ENCODE measurements around the gene SLC6A6. TPM values are rescaled to one million over a fixed set of nuclear protein-coding genes. Genes with fewer than 3 reads are reported as not detected.

SLC6A6 gene
- total RNA-seq, 4 donors from 2014 or later, result 14.4 to 35.7 (median 17.0) TPM

DNA sequence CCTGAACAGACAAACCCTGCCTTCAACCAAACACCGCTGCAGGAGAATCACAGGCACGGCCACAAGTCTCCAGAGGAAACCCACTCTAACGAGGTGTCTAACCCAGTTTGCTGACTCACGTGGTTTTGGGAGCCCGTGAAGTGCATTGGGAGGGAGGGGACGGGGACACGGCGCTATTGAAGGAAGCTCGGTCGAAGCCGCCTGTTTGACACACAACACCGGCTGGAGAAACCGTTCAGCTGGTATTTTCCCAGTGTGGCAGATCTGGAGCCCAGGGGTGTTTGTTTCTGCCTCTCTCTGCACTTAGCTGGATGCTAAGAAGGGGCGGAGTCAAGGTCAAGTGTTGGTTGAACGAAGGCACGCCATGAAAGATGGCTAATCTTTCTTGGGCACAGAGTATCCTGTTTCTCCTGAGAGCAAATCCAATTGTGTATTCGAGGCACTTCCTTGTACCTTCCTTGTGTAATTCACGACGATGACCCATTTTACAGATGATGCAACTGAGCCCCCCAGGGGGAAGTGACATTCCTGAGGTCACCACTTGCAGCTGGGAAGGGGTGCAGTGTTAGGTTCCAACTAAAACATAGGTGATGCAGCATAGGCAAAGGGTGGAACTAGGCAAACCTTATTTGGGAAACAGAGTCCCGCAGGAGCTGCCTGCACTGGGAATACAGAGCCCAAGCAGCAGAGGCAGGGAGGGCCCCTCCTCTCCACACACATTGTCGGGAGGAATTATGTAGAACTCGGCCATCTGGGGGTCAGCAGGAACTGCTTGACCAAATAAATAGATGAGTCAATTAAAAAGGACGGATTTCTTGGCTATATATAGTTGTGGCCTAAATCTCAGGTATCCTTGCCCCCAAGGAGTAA, 22.5 kb downstream of the SLC6A6 start:
- 79 to 88% methylated on average over 6 to 22 of the region's 23 CpGs for WGBS, 2 donors
- H3K27ac ChIP-seq, result peak overlapping the region in 1 of 4 donors; percentile 13
- peaks cover 7 to 97% (median 27%) of the 10 kb centered on the region in 3 donors for H3K4me1 ChIP-seq
- no peak for TF ChIP-seq CTCF (IDR thresholded peaks at IDR 0.05)
- no peak for TF ChIP-seq POLR2A (IDR thresholded peaks at IDR 0.05)
- DNase-seq, result no peak
- H3K36me3 ChIP-seq, result peaks cover 0 to 11% (median 0%) of the 10 kb centered on the region in 3 donors
- H3K27me3 ChIP-seq, result no peaks in the 10 kb centered on the region
- no peaks in the 10 kb centered on the region for H3K9me3 ChIP-seq
- intact Hi-C loops (cut with DNase I), result no loop called here
- no peak overlapping the region for H3K4me3 ChIP-seq

DNA sequence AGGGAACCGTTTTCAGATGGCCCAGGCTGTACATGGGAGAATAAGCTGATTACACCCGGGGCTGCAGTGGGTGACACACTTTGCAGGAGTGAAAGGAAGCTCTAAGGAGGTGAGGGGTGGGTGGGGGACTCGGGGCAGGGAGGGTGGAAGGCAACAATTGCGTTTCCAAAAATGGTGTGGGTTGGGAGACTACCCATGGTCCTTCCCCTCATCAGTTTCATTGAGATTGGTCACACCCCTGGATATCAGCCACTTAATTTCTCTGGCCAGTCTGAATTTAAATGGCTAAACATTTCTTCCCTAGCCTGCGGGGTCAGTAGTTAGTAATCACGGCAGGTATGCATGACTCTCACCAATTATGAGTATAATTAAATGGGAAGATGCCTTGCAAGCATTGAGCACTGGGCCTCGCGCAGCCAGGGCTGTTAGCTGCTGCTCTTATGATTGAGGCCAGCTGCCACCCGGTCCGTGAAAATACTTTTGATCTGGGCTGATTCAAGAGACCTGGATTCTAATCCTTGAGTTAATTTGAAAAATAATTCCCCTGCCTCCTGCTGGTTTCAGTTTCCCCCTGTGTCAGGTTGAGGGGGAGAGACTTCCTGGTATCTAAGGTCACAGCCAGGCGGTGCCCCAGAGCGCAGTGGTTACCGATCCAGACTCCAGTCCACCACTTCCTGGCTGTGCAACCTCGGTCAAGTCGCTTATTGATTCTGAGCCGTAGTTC, 23.3 kb downstream of the SLC6A6 start:
- no peak for DNase-seq
- intact Hi-C loops (cut with DNase I), result no loop called here
- Histone ChIP-seq H3K27me3 (no peaks in the 10 kb centered on the region), H3K36me3 (peaks cover 0 to 11% (median 0%) of the 10 kb centered on the region in 3 donors), H3K9me3 (no peaks in the 10 kb centered on the region), H3K4me3 (no peak overlapping the region), H3K27ac (peak overlapping the region in 1 of 4 donors; percentile 21), H3K4me1 (peaks cover 7 to 98% (median 32%) of the 10 kb centered on the region in 3 donors)
- peak in 1 of 6 experiments; percentile 50 for TF ChIP-seq CTCF (IDR thresholded peaks at IDR 0.05)
- no peak for TF ChIP-seq POLR2A (IDR thresholded peaks at IDR 0.05)
- 63 to 66% methylated on average over 10 to 14 of the region's 16 CpGs for WGBS, 2 donors

DNA sequence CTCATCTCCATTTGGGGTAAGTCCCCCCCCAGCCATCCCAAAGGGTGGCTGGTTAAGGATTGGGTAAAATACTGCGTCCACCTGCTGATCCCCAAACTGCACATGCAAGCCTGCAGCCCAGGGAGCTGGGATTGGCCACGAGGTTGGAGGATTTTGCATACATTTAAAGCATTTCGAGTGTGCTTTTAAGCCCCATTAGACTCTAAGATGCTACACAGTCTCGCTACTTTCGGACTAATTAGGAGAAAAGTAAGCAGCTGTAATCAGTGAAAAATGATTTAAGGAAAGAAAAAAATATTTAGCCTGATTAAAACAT, 23.9 kb downstream of the SLC6A6 start:
- TF ChIP-seq CTCF (IDR thresholded peaks at IDR 0.05) (no peak), POLR2A (IDR thresholded peaks at IDR 0.05) (no peak)
- intact Hi-C loops (cut with DNase I), result no loop called here
- Histone ChIP-seq H3K9me3 (no peaks in the 10 kb centered on the region), H3K36me3 (peaks cover 0 to 7% (median 0%) of the 10 kb centered on the region in 3 donors), H3K4me1 (peaks cover 11 to 98% (median 38%) of the 10 kb centered on the region in 3 donors), H3K27me3 (no peaks in the 10 kb centered on the region), H3K4me3 (no peak overlapping the region), H3K27ac (peak overlapping the region in 1 of 4 donors; percentile 21)
- WGBS, 2 donors, result 71 to 74% methylated on average over 5 of the region's 5 CpGs
- DNase-seq, result no peak

- Histone ChIP-seq H3K9me3 (no peaks in the 10 kb centered on the region), H3K4me3 (no peak overlapping the region), H3K36me3 (no peaks in the 10 kb centered on the region), H3K4me1 (peaks cover 31 to 100% (median 58%) of the 10 kb centered on the region in 3 donors), H3K27me3 (no peaks in the 10 kb centered on the region), H3K27ac (peak overlapping the region in 2 of 4 donors; percentile 55)
- WGBS, 2 donors, result 75 to 81% methylated on average over 3 to 7 of the region's 7 CpGs
- no peak for TF ChIP-seq POLR2A (IDR thresholded peaks at IDR 0.05)
- no peak for TF ChIP-seq CTCF (IDR thresholded peaks at IDR 0.05)
- DNase-seq, result no peak
- intact Hi-C loops (cut with DNase I), result no loop called here
Measured at GRCh38 chr3:14428087-14429033, 26.0 kb downstream of the SLC6A6 start.

All from esophagus squamous epithelium (tissue), 5 donors.